NT2/D1 (cell line): ENCODE data around the gene ZCCHC14.

Experiments
- DNase-seq: peaks from one replicate; pipeline ENCODE4 v3.0.0-alpha.2; 2011; ENCODE audit warnings: low read depth, low spot score
- H3K27me3 ChIP-seq: 2 replicates; pipeline ENCODE4 v1.6.0; 2011; ENCODE audit warnings: mild to moderate bottlenecking; ENCODE audit not compliant: insufficient read length, insufficient read depth
- H3K36me3 ChIP-seq: 2 replicates; pipeline ENCODE4 v1.6.1; 2011; ENCODE audit warnings: mild to moderate bottlenecking, low read length, mixed read lengths; ENCODE audit not compliant: insufficient read depth, insufficient read length
- H3K4me1 ChIP-seq: 2 replicates; pipeline ENCODE4 v1.5.1; 2011; ENCODE audit not compliant: insufficient read depth, insufficient read length
- H3K4me3 ChIP-seq: 2 replicates; pipeline ENCODE4 v1.5.1; 2011; ENCODE audit warnings: low read depth; ENCODE audit not compliant: insufficient read length
- H3K9ac ChIP-seq: 2 replicates; pipeline ENCODE4 v1.6.0; 2011; ENCODE audit warnings: low read depth; ENCODE audit not compliant: insufficient read length
- H3K9me3 ChIP-seq: 2 replicates; pipeline ENCODE4 v1.5.1; 2011; ENCODE audit warnings: mild to moderate bottlenecking, low read length; ENCODE audit not compliant: insufficient read depth
- SUZ12 ChIP-seq: IDR thresholded peaks from 2 replicates; pipeline ENCODE4 v1.6.1; 2011; ENCODE audit not compliant: insufficient read length, insufficient read depth; ENCODE audit errors: extremely low read depth
- YY1 ChIP-seq: IDR thresholded peaks from 2 replicates; pipeline ENCODE4 v1.6.1; 2011; ENCODE audit not compliant: insufficient read length, insufficient read depth
- ZNF274 ChIP-seq: IDR thresholded peaks from 2 replicates; pipeline ENCODE4 v1.6.1; 2011; ENCODE audit warnings: mild to moderate bottlenecking, low read depth, low read length

The ZCCHC14 gene

GRCh38 chr16:87358696-87359095, 134.1 kb downstream of the ZCCHC14 start:
- H3K9ac ChIP-seq: no peak overlapping the region
- no peak for TF ChIP-seq SUZ12
- no peak for TF ChIP-seq ZNF274
- TF ChIP-seq YY1: no peak
- H3K4me3 ChIP-seq: no peak overlapping the region
- no peaks in the 10 kb centered on the region for H3K27me3 ChIP-seq
- H3K9me3 ChIP-seq: no peaks in the 10 kb centered on the region
- peaks cover 11% of the 10 kb centered on the region for H3K4me1 ChIP-seq
- H3K36me3 ChIP-seq: peaks cover 56% of the 10 kb centered on the region
- no peak for DNase-seq

DNA sequence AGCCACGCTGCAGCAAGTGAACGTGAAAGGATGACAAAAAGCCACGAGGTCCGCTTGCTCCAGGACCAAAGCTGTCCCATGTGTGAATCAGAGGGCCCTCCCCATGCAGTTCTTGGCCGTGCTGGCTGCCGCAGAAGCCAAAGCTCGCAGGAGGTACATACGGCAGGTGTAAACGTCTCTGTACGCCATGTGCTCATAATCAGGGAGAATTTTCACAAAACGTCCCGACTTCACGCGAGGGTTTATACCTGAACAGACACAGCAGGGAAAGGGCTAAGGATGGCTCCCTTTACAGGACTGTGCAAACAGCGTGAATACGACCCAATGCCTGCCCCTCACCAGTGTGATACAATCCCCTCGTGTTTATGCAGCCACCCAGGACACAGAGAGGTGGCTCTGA, 134.6 kb downstream of the ZCCHC14 start:
- H3K36me3 ChIP-seq: peaks cover 59% of the 10 kb centered on the region
- peaks cover 11% of the 10 kb centered on the region for H3K4me1 ChIP-seq
- TF ChIP-seq SUZ12 (no peak), YY1 (no peak), ZNF274 (no peak)

GRCh38 chr16:87356491-87356853, 136.4 kb downstream of the ZCCHC14 start:
- H3K36me3 ChIP-seq: peaks cover 62% of the 10 kb centered on the region

More for the DNA sequence above, 134.6 kb downstream of the ZCCHC14 start:
- Histone ChIP-seq H3K4me3 (no peak overlapping the region), H3K27me3 (no peaks in the 10 kb centered on the region), H3K9ac (no peak overlapping the region), H3K9me3 (no peaks in the 10 kb centered on the region)
- no peak for DNase-seq

More at GRCh38 chr16:87356491-87356853, 136.4 kb downstream of the ZCCHC14 start:
- Histone ChIP-seq H3K9ac (no peak overlapping the region), H3K4me1 (peaks cover 11% of the 10 kb centered on the region), H3K4me3 (no peak overlapping the region), H3K27me3 (no peaks in the 10 kb centered on the region), H3K9me3 (no peaks in the 10 kb centered on the region)
- no peak for DNase-seq
- TF ChIP-seq ZNF274 (no peak), SUZ12 (no peak), YY1 (no peak)
